Endothelial cell of umbilical vein (primary cell): Measurements from ENCODE around the gene PDE8B. TPM values are rescaled to one million over a fixed set of nuclear protein-coding genes. Genes with fewer than 3 reads are reported as not detected.

ENCODE experiments used
- BruUV-seq: library from RNA; stranded (reverse); fragments of 400-500 nt; replicated peaks from 2 replicates; lab custom pipeline; 2021; lab: Mats Ljungman, UMichigan
- CTCF ChIA-PET: fragments of 300-600, 350-600 bp; sonication (Branson Sonifier 250); formaldehyde crosslinking; loops from one replicate; lab custom pipeline; 2021; ENCODE audit warnings: antibody characterized with exemption, inconsistent platforms; lab: Charles Lee
- POLR2A ChIA-PET: fragments of 300-600, 350-600 bp; sonication (Branson Sonifier 250); formaldehyde crosslinking; loops from one replicate; lab custom pipeline; 2021; ENCODE audit warnings: antibody characterized with exemption, inconsistent platforms; lab: Charles Lee
- DNase-seq: peaks from one replicate; pipeline ENCODE4 v3.0.0-alpha.2; 2011; ENCODE audit warnings: low read depth, low spot score
- FAIRE-seq: peaks from 2 replicates; lab custom pipeline; 2011; peaks lifted over from hg19 to GRCh38; lab: Jason Lieb, UNC
- H2AFZ ChIP-seq: 2 replicates; pipeline ENCODE4 v1.6.0; 2012; ENCODE audit warnings: low read depth, low read length, control low read depth, inconsistent platforms
- H3K27ac ChIP-seq: 2 replicates; pipeline ENCODE4 v1.5.1; 2011; ENCODE audit warnings: low read depth, mild to moderate bottlenecking, control low read depth, low read length, moderate library complexity; ENCODE audit not compliant: insufficient read depth
- H3K27me3 ChIP-seq, 2 experiments: 2 replicates each; pipeline versions ENCODE4 v1.6.0 to v1.6.1; 2011; ENCODE audit warnings: low read length in 2 of 2, mixed read lengths in 1 of 2; ENCODE audit not compliant: control insufficient read depth in 2 of 2, insufficient read depth in 2 of 2
- H3K36me3 ChIP-seq, 2 experiments: 2 replicates in 1 of 2; 3 replicates in 1 of 2; pipeline ENCODE4 v1.5.1; 2011; ENCODE audit warnings: low read length in 2 of 2, mild to moderate bottlenecking in 1 of 2, moderate library complexity in 1 of 2; ENCODE audit not compliant: control insufficient read depth in 2 of 2, insufficient read depth in 2 of 2; ENCODE audit errors: extremely low read depth in 1 of 2
- H3K4me1 ChIP-seq: 3 replicates; pipeline ENCODE4 v1.5.1; 2011; ENCODE audit warnings: mild to moderate bottlenecking, low read length; ENCODE audit not compliant: control insufficient read depth, insufficient read depth; ENCODE audit errors: extremely low read depth
- H3K4me2 ChIP-seq: 2 replicates; pipeline ENCODE4 v1.6.1; 2011; ENCODE audit warnings: low read length, control low read depth, mixed read lengths; ENCODE audit not compliant: insufficient read depth
- H3K4me3 ChIP-seq, 3 experiments: fragments of 200-600 bp in 1 of 3; sonication (generic), shearing (Covaris generic) in 1 of 3; replicated peaks in 1 of 3; 2 replicates each; pipeline ENCODE4 v1.5.1; 2011 to 2016; ENCODE audit warnings: control low read depth in 3 of 3, low read length in 3 of 3, mild to moderate bottlenecking in 2 of 3, inconsistent platforms in 1 of 3, low read depth in 1 of 3, moderate library complexity in 1 of 3; ENCODE audit not compliant: insufficient read depth in 1 of 3
- H3K79me2 ChIP-seq: 2 replicates; pipeline ENCODE4 v1.6.0; 2012; ENCODE audit warnings: low read length, inconsistent platforms; ENCODE audit not compliant: control insufficient read depth, insufficient read depth
- H3K9ac ChIP-seq: replicated peaks from 2 replicates; pipeline ENCODE3; 2011; ENCODE audit warnings: low read length, control low read depth; ENCODE audit not compliant: insufficient read depth; ENCODE audit errors: extremely low read depth
- H3K9me1 ChIP-seq: replicated peaks from 3 replicates; pipeline ENCODE4 v1.6.0; 2011; ENCODE audit warnings: mild to moderate bottlenecking, low read length; ENCODE audit not compliant: control insufficient read depth, insufficient read depth; ENCODE audit errors: extremely low read depth
- H3K9me3 ChIP-seq: replicated peaks from 2 replicates; pipeline ENCODE4 v1.5.1; 2012; ENCODE audit warnings: low read length, inconsistent platforms; ENCODE audit not compliant: control insufficient read depth, insufficient read depth
- H4K20me1 ChIP-seq: replicated peaks from 2 replicates; pipeline ENCODE3; 2011; ENCODE audit warnings: mild to moderate bottlenecking, low read length; ENCODE audit not compliant: control insufficient read depth, insufficient read depth; ENCODE audit errors: extremely low read depth
- EZH2 ChIP-seq: IDR thresholded peaks from 2 replicates; pipeline ENCODE4 v1.6.1; 2012; ENCODE audit warnings: borderline replicate concordance, low read depth, mild to moderate bottlenecking, moderate library complexity, low read length, inconsistent platforms; ENCODE audit not compliant: severe bottlenecking
- FOS ChIP-seq: IDR thresholded peaks from 2 replicates; pipeline ENCODE4 v1.6.1; 2011; ENCODE audit warnings: mild to moderate bottlenecking, low read length, moderate library complexity, borderline replicate concordance; ENCODE audit not compliant: insufficient read depth
- GATA2 ChIP-seq: IDR thresholded peaks from 2 replicates; pipeline ENCODE4 v1.7.0; 2011; ENCODE audit warnings: low read depth, mild to moderate bottlenecking, moderate library complexity, mixed read lengths, low read length; ENCODE audit not compliant: insufficient read length, insufficient read depth
- JUN ChIP-seq: IDR thresholded peaks from 2 replicates; pipeline ENCODE4 v1.6.1; 2011; ENCODE audit warnings: borderline replicate concordance, low read depth; ENCODE audit not compliant: insufficient read length, insufficient read depth
- MAX ChIP-seq: IDR thresholded peaks from 2 replicates; pipeline ENCODE4 v1.6.1; 2011; ENCODE audit not compliant: insufficient read depth, insufficient read length
- MYC ChIP-seq: IDR thresholded peaks from one replicate; pipeline ENCODE4 v1.6.1; 2011; ENCODE audit warnings: mild to moderate bottlenecking, low read depth, low read length
- POLR2A ChIP-seq: IDR thresholded peaks from 2 replicates; pipeline ENCODE4 v1.6.1; 2012; ENCODE audit warnings: low read depth, mild to moderate bottlenecking, control low read depth, low read length
- POLR2AphosphoS5 ChIP-seq: IDR thresholded peaks from 2 replicates; pipeline ENCODE4 v1.6.1; 2012; ENCODE audit warnings: low read depth, mild to moderate bottlenecking, control low read depth, low read length, moderate library complexity; ENCODE audit not compliant: insufficient read depth
- dilution Hi-C: fragments of 300-500 bp; cut with MboI; formaldehyde crosslinking; loops from one replicate; pipeline ENCODE4 v1.15.0; 2019; ENCODE audit warnings: low sequenced_read_pairs; ENCODE audit not compliant: extremely low pct_ligation_motif_present
- intact Hi-C: fragments of 100-400 bp; cut with micrococcal nuclease; formaldehyde crosslinking; loops from one replicate; pipeline ENCODE4 v1.10.0; 2022
- polyA plus RNA-seq, 4 experiments: library from polyadenylated mRNA; depleted of rRNA in 3 of 4; stranded (reverse) in 3 of 4; unstranded in 1 of 4; fragments of >200 nt; gene quantifications; 2 replicates each; pipeline versions ENCODE4 v1.2.1 to v1.2.3, GENCODE V29; 2011 to 2012; ENCODE audit warnings: missing spikeins in 1 of 4
- total RNA-seq: library from RNA; stranded (reverse); gene quantifications from 2 replicates; pipeline ENCODE4 v1.2.3, GENCODE V29; 2021
- TF ChIP-seq, protein P1 (sequence below), 2 donors: IDR thresholded peaks; 1 replicate in 1 of 2; 2 replicates in 1 of 2; pipeline ENCODE4 v1.5.1; 2011; ENCODE audit warnings: low read length in 2 of 2, mild to moderate bottlenecking in 2 of 2, moderate library complexity in 2 of 2, control low read depth in 1 of 2, inconsistent platforms in 1 of 2, low read depth in 1 of 2; ENCODE audit not compliant: insufficient read depth in 1 of 2; ENCODE audit errors: extremely low read depth in 1 of 2

The PDE8B gene
- total and polyA plus RNA-seq, 2 donors (not counting 3 experiments of a cell fraction or from before 2014, with no cell fraction given) = not detected

GRCh38 chr5:77428526-77428925, 218.0 kb downstream of the PDE8B start:
- FAIRE-seq = no peak
- Histone ChIP-seq H3K27me3 (no peaks in the 10 kb centered on the region), H3K9ac (no peak overlapping the region), H3K9me1 (no peaks in the 10 kb centered on the region), H3K4me3 (no peak overlapping the region), H3K79me2 (no peaks in the 10 kb centered on the region), H3K27ac (no peak overlapping the region), H3K36me3 (peaks cover 0 to 3% of the 10 kb centered on the region in 2 experiments), H3K4me1 (no peaks in the 10 kb centered on the region), H2AFZ (no peak overlapping the region), H3K9me3 (no peaks in the 10 kb centered on the region), H3K4me2 (no peak overlapping the region), H4K20me1 (no peaks in the 10 kb centered on the region)
- POLR2A ChIA-PET = no interaction called here
- no peak for TF ChIP-seq GATA2
- no peak for TF ChIP-seq MYC
- TF ChIP-seq FOS = no peak
- no peak for TF ChIP-seq EZH2
- no peak for TF ChIP-seq POLR2A
- TF ChIP-seq MAX = no peak
- TF ChIP-seq, protein P1, sequence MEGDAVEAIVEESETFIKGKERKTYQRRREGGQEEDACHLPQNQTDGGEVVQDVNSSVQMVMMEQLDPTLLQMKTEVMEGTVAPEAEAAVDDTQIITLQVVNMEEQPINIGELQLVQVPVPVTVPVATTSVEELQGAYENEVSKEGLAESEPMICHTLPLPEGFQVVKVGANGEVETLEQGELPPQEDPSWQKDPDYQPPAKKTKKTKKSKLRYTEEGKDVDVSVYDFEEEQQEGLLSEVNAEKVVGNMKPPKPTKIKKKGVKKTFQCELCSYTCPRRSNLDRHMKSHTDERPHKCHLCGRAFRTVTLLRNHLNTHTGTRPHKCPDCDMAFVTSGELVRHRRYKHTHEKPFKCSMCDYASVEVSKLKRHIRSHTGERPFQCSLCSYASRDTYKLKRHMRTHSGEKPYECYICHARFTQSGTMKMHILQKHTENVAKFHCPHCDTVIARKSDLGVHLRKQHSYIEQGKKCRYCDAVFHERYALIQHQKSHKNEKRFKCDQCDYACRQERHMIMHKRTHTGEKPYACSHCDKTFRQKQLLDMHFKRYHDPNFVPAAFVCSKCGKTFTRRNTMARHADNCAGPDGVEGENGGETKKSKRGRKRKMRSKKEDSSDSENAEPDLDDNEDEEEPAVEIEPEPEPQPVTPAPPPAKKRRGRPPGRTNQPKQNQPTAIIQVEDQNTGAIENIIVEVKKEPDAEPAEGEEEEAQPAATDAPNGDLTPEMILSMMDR (IDR thresholded peaks at IDR 0.05; ENCODE audit: extremely low read depth in 1 of 2, insufficient read depth in 1 of 2, low read depth in 1 of 2, low read length in 2 of 2) = no peak
- no peak for TF ChIP-seq JUN
- TF ChIP-seq POLR2AphosphoS5 = no peak
- BruUV-seq = no TSS peak
- dilution Hi-C loops (no loop called here), intact Hi-C loops (no loop called here)
- DNase-seq = no peak
- CTCF ChIA-PET = interaction anchor here (0.9 to 1.1 kb wide), 2 partner anchors 10 to 55 kb away, joined by 3 to 4 read pairs; no protein-coding TSS in a partner anchor
